Measurements from ENCODE around the gene NRGN. TPM values are rescaled to one million over a fixed set of nuclear protein-coding genes. Genes with fewer than 3 reads are reported as not detected.

NRGN gene
- 1 to 10 TPM in 3 of 4 donors, under 1 TPM in 1; 0.83 to 5.0 (median 1.5) TPM for total RNA-seq

DNA sequence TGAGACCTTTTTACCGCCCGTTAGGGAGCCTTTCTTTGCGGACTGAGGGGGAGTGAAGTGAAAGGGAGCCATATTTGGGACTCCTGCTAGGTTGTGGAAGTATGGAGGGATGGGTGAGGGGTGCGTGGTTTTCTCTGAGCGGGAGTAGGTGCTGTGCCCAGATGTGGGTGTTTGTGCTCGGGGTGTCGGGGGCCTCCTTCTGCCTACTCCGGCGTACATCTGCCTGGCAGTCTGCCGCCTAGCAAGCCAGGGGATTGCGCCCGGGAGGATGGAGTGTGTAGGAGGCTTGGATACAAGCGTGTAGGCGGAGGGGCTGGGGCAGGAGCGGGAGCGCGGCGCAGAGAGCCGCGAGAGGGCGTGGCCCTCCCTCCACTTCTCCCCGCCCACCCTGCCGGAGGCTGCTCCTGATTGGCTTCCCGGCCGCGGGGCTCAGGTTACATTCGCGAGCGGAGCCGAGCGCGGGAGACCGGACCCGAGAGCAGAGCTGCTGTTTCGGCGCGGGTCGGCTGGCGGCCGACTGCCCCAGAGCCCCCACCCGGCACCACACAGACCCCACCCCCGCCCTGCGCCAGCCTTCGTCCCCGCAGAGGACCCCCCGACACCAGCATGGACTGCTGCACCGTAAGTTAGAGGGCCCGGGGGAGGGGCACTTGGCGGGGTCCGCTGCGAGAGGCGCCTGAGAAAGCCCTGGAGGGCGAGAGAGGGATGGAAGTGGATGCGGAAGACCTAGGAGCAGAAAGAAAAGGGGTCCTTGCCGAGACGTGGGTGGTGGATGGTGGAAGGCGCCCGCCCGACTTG lies at the start of gene NRGN:
TSS of gene NRGN (plus strand) at position 464 of the 798 bp plus-strand sequence. CDS start at position 607, 143 bp downstream.
- H3K4me1 ChIP-seq, result peaks cover 13 to 20% (median 17%) of the 10 kb centered on the region in 3 donors
- H3K27me3 ChIP-seq, result peaks cover 0 to 64% (median 0%) of the 10 kb centered on the region in 4 donors
- peak within 1 kb of the TSS in 2 of 4 donors; percentile 54 to 62 for H3K27ac ChIP-seq
- no peaks in the 10 kb centered on the region for H3K36me3 ChIP-seq
- intact Hi-C loops (cut with DNase I), result loop anchor here (5.0 kb wide), 1 partner anchor 67 kb away; the partner anchor contains the start of genes SIAE and SPA17
- 3% methylated on average over 11 to 32 of the region's 59 CpGs for WGBS, 2 donors
- DNase-seq, result peak; percentile 49
- peak within 1 kb of the TSS; percentile 36 to 78 (median 54) for H3K4me3 ChIP-seq
- TF ChIP-seq, protein P1, sequence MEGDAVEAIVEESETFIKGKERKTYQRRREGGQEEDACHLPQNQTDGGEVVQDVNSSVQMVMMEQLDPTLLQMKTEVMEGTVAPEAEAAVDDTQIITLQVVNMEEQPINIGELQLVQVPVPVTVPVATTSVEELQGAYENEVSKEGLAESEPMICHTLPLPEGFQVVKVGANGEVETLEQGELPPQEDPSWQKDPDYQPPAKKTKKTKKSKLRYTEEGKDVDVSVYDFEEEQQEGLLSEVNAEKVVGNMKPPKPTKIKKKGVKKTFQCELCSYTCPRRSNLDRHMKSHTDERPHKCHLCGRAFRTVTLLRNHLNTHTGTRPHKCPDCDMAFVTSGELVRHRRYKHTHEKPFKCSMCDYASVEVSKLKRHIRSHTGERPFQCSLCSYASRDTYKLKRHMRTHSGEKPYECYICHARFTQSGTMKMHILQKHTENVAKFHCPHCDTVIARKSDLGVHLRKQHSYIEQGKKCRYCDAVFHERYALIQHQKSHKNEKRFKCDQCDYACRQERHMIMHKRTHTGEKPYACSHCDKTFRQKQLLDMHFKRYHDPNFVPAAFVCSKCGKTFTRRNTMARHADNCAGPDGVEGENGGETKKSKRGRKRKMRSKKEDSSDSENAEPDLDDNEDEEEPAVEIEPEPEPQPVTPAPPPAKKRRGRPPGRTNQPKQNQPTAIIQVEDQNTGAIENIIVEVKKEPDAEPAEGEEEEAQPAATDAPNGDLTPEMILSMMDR (IDR thresholded peaks at IDR 0.05), result no peak
- no peak for TF ChIP-seq POLR2A (IDR thresholded peaks at IDR 0.05)
- H3K9me3 ChIP-seq, result no peaks in the 10 kb centered on the region

DNA sequence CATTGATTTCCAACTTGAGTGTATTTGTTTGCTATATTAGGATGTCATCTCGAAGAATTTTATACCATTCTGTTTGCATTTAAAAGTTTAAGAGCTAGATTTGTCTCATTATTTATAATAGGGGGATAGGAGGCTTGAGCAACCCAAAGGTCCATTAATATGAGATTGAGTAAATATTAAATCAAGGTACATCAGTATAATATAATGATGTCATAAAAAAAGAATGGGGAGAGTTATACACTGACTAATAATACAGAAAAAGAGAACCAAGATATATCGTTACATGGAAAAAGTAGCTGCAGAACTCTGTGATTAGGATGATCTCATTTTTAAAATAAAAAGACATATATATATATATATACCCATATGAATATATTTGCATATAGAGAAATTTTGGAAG lies 46.6 kb upstream of the NRGN start:
- DNase-seq, result no peak
- intact Hi-C loops (cut with DNase I), result no loop called here
- Histone ChIP-seq H3K4me3 (no peak overlapping the region), H3K4me1 (no peaks in the 10 kb centered on the region), H3K36me3 (no peaks in the 10 kb centered on the region), H3K27ac (no peak overlapping the region), H3K9me3 (no peaks in the 10 kb centered on the region), H3K27me3 (no peaks in the 10 kb centered on the region)
- TF ChIP-seq, protein P1 (IDR thresholded peaks at IDR 0.05), result no peak
- TF ChIP-seq POLR2A (IDR thresholded peaks at IDR 0.05), result no peak
- 83 to 96% methylated on average over 2 of the region's 2 CpGs for WGBS, 2 donors

DNA sequence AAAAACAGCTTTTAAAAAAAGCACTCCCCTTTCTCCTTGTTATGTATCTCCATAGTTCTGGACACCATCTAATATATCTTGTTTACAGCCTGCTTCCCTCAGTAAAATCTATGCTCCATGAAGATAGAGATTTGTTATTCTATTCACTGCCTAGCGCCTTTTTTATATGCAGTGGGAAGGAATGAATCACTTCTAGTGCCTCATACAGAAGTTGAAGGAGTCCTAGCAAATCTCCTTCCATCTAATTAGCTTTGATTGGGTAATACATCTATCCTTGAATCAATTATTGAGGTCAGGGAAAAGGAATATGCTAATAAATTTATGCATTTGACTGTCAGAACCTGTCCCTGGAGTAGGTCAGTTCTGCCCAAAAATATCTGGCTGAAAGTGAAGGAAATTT lies 40.2 kb upstream of the NRGN start:
- Histone ChIP-seq H3K9me3 (peaks cover 0 to 7% (median 0%) of the 10 kb centered on the region in 3 donors), H3K4me3 (no peak overlapping the region), H3K27ac (no peak overlapping the region), H3K4me1 (no peaks in the 10 kb centered on the region), H3K36me3 (no peaks in the 10 kb centered on the region), H3K27me3 (no peaks in the 10 kb centered on the region)
- TF ChIP-seq, protein P1 (IDR thresholded peaks at IDR 0.05), result no peak
- no peak for DNase-seq
- intact Hi-C loops (cut with DNase I), result no loop called here
- WGBS, 2 donors, result 67 to 76% methylated on average over 1 of the region's 1 CpG

GRCh38 chr11:124700028-124700427 lies 39.7 kb upstream of the NRGN start:
- intact Hi-C loops (cut with DNase I), result no loop called here
- no peaks in the 10 kb centered on the region for H3K36me3 ChIP-seq
- no peak for DNase-seq
- TF ChIP-seq, protein P1 (IDR thresholded peaks at IDR 0.05), result no peak
- H3K9me3 ChIP-seq, result peaks cover 0 to 7% (median 0%) of the 10 kb centered on the region in 3 donors
- no peak overlapping the region for H3K4me3 ChIP-seq
- no peak overlapping the region for H3K27ac ChIP-seq
- no peaks in the 10 kb centered on the region for H3K27me3 ChIP-seq
- H3K4me1 ChIP-seq, result no peaks in the 10 kb centered on the region

- Histone ChIP-seq H3K27ac (no peak overlapping the region), H3K9me3 (peaks cover 0 to 4% (median 0%) of the 10 kb centered on the region in 3 donors), H3K27me3 (no peaks in the 10 kb centered on the region), H3K4me1 (no peaks in the 10 kb centered on the region), H3K4me3 (no peak overlapping the region), H3K36me3 (no peaks in the 10 kb centered on the region)
- no peak for DNase-seq
- WGBS, 2 donors, result 83 to 85% methylated on average over 4 of the region's 4 CpGs
- intact Hi-C loops (cut with DNase I), result no loop called here
- TF ChIP-seq, protein P1 (IDR thresholded peaks at IDR 0.05), result no peak
- TF ChIP-seq POLR2A (IDR thresholded peaks at IDR 0.05), result no peak
Observed at GRCh38 chr11:124707829-124708228, 31.9 kb upstream of the NRGN start.
